Omental fat pad (tissue), 4 donors: ENCODE results near the gene TNFRSF8. TPM values are rescaled to one million over a fixed set of nuclear protein-coding genes. Genes with fewer than 3 reads are reported as not detected.

Source experiments
- ATAC-seq: fragments of 150-250 bp; one replicate; pipeline ENCODE4 v1.9.1; 2016; ENCODE audit warnings: mild to moderate bottlenecking, moderate library complexity; ENCODE audit not compliant: low FRiP score
- DNase-seq: peaks from one replicate; pipeline ENCODE4 v3.0.0-alpha.2; 2019; ENCODE audit warnings: low spot score
- CTCF ChIP-seq, 3 donors: fragments of 450-650 bp; IDR thresholded peaks; one replicate each; pipeline ENCODE4 v1.5.1; 2016 to 2017; ENCODE audit warnings: antibody characterized with exemption in 3 of 3, mild to moderate bottlenecking in 3 of 3, moderate library complexity in 2 of 3
- total RNA-seq, 4 donors: library from RNA; depleted of rRNA; stranded (reverse); fragments of >200 nt; gene quantifications; one replicate each; pipeline ENCODE4 v1.1.0, GENCODE V29; 2016

The TNFRSF8 gene
- total RNA-seq, 4 donors from 2014 or later: 2.9 to 31.9 (median 5.1) TPM

GRCh38 chr1:12021616-12022015, 41.5 kb upstream of the TNFRSF8 start:
- DNase-seq (no peak), ATAC-seq (no peak)
- TF ChIP-seq CTCF (IDR thresholded peaks at IDR 0.05): no peak

GRCh38 chr1:12022036-12022435, 41.1 kb upstream of the TNFRSF8 start:
- no peak for ATAC-seq
- no peak for TF ChIP-seq CTCF (IDR thresholded peaks at IDR 0.05)
- DNase-seq: no peak

- no peak for TF ChIP-seq CTCF (IDR thresholded peaks at IDR 0.05)
- ATAC-seq: no peak
- DNase-seq: no peak
Observed at GRCh38 chr1:12026586-12026985, 36.5 kb upstream of the TNFRSF8 start.

GRCh38 chr1:12028248-12028647, 34.9 kb upstream of the TNFRSF8 start:
- no peak for TF ChIP-seq CTCF (IDR thresholded peaks at IDR 0.05)
- DNase-seq (no peak), ATAC-seq (no peak)

GRCh38 chr1:12028957-12029511, 34.1 kb upstream of the TNFRSF8 start:
- no peak for DNase-seq
- no peak for ATAC-seq
- TF ChIP-seq CTCF (IDR thresholded peaks at IDR 0.05): no peak

GRCh38 chr1:12029720-12030339, 33.3 kb upstream of the TNFRSF8 start:
- no peak for TF ChIP-seq CTCF (IDR thresholded peaks at IDR 0.05)
- no peak for ATAC-seq

More at GRCh38 chr1:12029720-12030339, 33.3 kb upstream of the TNFRSF8 start:
- DNase-seq: no peak
